ENCODE measurements around the gene POGZ. TPM values are rescaled to one million over a fixed set of nuclear protein-coding genes. Genes with fewer than 3 reads are reported as not detected.
A peak's percentile ranks its signal among the peaks of the same experiment; 100 is the strongest.

Gene POGZ
- total RNA-seq, 4 donors from 2014 or later = 35.0 to 63.3 (median 49.1) TPM

GRCh38 chr1:151372058-151372934 lies 87.0 kb downstream of the POGZ start, which contains the start of gene SELENBP1:
Gene SELENBP1, minus strand, starts transcription at chr1:151372705. Its CDS starts 64 bp downstream, at chr1:151372641.
- peak within 1 kb of the TSS; percentile 77 to 84 (median 80) for H3K27ac ChIP-seq (replicated peaks in 1 of 4)
- H3K36me3 ChIP-seq = peaks cover 0 to 17% (median 4%) of the 10 kb centered on the region in 4 donors
- TF ChIP-seq POLR2AphosphoS5 (IDR thresholded peaks at IDR 0.05) = peak; percentile 74 to 87
- TF ChIP-seq POLR2A (IDR thresholded peaks at IDR 0.05; ENCODE audit: low read depth) = no peak
- no peaks in the 10 kb centered on the region for H3K27me3 ChIP-seq
- WGBS = 28% methylated on average over 7 of the region's 11 CpGs
- peaks cover 52 to 61% (median 59%) of the 10 kb centered on the region in 4 donors for H3K4me1 ChIP-seq
- intact Hi-C loops (cut with DNase I) = no loop called here
- H3K4me3 ChIP-seq = peak within 1 kb of the TSS; percentile 50 to 58 (median 56)
- no peaks in the 10 kb centered on the region for H3K9me3 ChIP-seq
- DNase-seq (ENCODE audit: extremely low spot score) = no peak

GRCh38 chr1:151371370-151372057 lies 87.8 kb downstream of the POGZ start:
- TF ChIP-seq POLR2A (IDR thresholded peaks at IDR 0.05; ENCODE audit: low read depth) = no peak
- TF ChIP-seq POLR2AphosphoS5 (IDR thresholded peaks at IDR 0.05) = peak; percentile 34 to 36
- 16% methylated on average over 6 of the region's 9 CpGs for WGBS
- Histone ChIP-seq H3K4me1 (peaks cover 52 to 61% (median 59%) of the 10 kb centered on the region in 4 donors), H3K36me3 (peaks cover 3 to 23% (median 10%) of the 10 kb centered on the region in 4 donors), H3K4me3 (peak overlapping the region; percentile 50 to 58 (median 56)), H3K27ac (replicated peaks in 1 of 4) (peak overlapping the region; percentile 77 to 84 (median 80)), H3K9me3 (no peaks in the 10 kb centered on the region), H3K27me3 (no peaks in the 10 kb centered on the region)
- intact Hi-C loops (cut with DNase I) = no loop called here
- no peak for DNase-seq (ENCODE audit: extremely low spot score)

GRCh38 chr1:151370211-151370911 lies 88.9 kb downstream of the POGZ start:
- Histone ChIP-seq H3K27ac (replicated peaks in 1 of 4) (peak overlapping the region; percentile 77 to 84 (median 80)), H3K4me3 (no peak overlapping the region), H3K27me3 (no peaks in the 10 kb centered on the region), H3K9me3 (no peaks in the 10 kb centered on the region), H3K36me3 (peaks cover 14 to 35% (median 20%) of the 10 kb centered on the region in 4 donors), H3K4me1 (peaks cover 52 to 61% (median 59%) of the 10 kb centered on the region in 4 donors)
- intact Hi-C loops (cut with DNase I) = no loop called here
- TF ChIP-seq POLR2AphosphoS5 (IDR thresholded peaks at IDR 0.05) (no peak), EP300 (IDR thresholded peaks at IDR 0.05) (no peak), POLR2A (IDR thresholded peaks at IDR 0.05; ENCODE audit: low read depth) (no peak)
- TF ChIP-seq, protein P1, sequence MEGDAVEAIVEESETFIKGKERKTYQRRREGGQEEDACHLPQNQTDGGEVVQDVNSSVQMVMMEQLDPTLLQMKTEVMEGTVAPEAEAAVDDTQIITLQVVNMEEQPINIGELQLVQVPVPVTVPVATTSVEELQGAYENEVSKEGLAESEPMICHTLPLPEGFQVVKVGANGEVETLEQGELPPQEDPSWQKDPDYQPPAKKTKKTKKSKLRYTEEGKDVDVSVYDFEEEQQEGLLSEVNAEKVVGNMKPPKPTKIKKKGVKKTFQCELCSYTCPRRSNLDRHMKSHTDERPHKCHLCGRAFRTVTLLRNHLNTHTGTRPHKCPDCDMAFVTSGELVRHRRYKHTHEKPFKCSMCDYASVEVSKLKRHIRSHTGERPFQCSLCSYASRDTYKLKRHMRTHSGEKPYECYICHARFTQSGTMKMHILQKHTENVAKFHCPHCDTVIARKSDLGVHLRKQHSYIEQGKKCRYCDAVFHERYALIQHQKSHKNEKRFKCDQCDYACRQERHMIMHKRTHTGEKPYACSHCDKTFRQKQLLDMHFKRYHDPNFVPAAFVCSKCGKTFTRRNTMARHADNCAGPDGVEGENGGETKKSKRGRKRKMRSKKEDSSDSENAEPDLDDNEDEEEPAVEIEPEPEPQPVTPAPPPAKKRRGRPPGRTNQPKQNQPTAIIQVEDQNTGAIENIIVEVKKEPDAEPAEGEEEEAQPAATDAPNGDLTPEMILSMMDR (IDR thresholded peaks at IDR 0.05) = no peak
- DNase-seq (ENCODE audit: extremely low spot score) = no peak
- WGBS = 79% methylated on average over 3 of the region's 6 CpGs

- Histone ChIP-seq H3K27ac (replicated peaks in 1 of 4) (peak overlapping the region in 3 of 4 donors; percentile 77 to 81 (median 80)), H3K4me3 (no peak overlapping the region), H3K36me3 (peaks cover 21 to 42% (median 27%) of the 10 kb centered on the region in 4 donors), H3K9me3 (no peaks in the 10 kb centered on the region), H3K27me3 (no peaks in the 10 kb centered on the region), H3K4me1 (peaks cover 52 to 61% (median 59%) of the 10 kb centered on the region in 4 donors)
- 83% methylated on average over 8 of the region's 15 CpGs for WGBS
- intact Hi-C loops (cut with DNase I) = no loop called here
- TF ChIP-seq, protein P1 (IDR thresholded peaks at IDR 0.05) = no peak
- TF ChIP-seq EP300 (IDR thresholded peaks at IDR 0.05) (no peak), POLR2A (IDR thresholded peaks at IDR 0.05; ENCODE audit: low read depth) (no peak), POLR2AphosphoS5 (IDR thresholded peaks at IDR 0.05) (no peak)
- no peak for DNase-seq (ENCODE audit: extremely low spot score)
These were observed 89.7 kb downstream of the POGZ start for GRCh38 chr1:151369621-151370048.

GRCh38 chr1:151369302-151369610 lies 90.0 kb downstream of the POGZ start:
- DNase-seq (ENCODE audit: extremely low spot score) = no peak
- H3K27ac ChIP-seq (replicated peaks in 1 of 4) = no peak overlapping the region
- 80% methylated on average over 1 of the region's 7 CpGs for WGBS
- H3K4me3 ChIP-seq = no peak overlapping the region
- intact Hi-C loops (cut with DNase I) = no loop called here
- no peaks in the 10 kb centered on the region for H3K27me3 ChIP-seq
- peaks cover 25 to 46% (median 31%) of the 10 kb centered on the region in 4 donors for H3K36me3 ChIP-seq
- TF ChIP-seq, protein P1 (IDR thresholded peaks at IDR 0.05) = no peak
- TF ChIP-seq POLR2A (IDR thresholded peaks at IDR 0.05; ENCODE audit: low read depth) (no peak), POLR2AphosphoS5 (IDR thresholded peaks at IDR 0.05) (no peak), EP300 (IDR thresholded peaks at IDR 0.05) (no peak)
- no peaks in the 10 kb centered on the region for H3K9me3 ChIP-seq
- peaks cover 52 to 61% (median 59%) of the 10 kb centered on the region in 4 donors for H3K4me1 ChIP-seq
